Measurements from ENCODE around the gene DNAJB12. TPM values are rescaled to one million over a fixed set of nuclear protein-coding genes. Genes with fewer than 3 reads are reported as not detected.

DNAJB12 gene
- total and polyA plus RNA-seq, 10 of the 15 experiments (the other 5 are each of a cell fraction or from before 2014, with no cell fraction given), result 4.6 to 31.6 (median 18.8) TPM

DNA sequence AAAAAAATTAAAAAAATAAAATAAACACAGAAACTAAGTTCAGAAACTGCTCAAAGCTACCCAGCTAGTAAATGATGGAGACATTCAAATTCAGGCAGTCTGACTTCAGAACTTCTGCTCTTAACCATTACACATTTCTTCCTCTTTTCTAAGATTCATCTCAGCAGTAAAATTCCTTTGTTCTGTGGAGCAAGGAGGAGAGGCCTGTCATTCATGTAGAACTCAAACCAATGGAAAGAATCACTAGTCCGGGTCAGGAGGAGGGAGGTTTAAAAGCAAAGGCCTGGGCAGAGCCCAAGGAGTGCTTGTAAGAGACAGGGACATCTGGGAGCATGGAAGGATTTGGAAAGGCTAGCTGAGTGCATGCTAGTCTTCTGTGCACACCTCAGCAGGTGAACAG lies 37.9 kb upstream of the DNAJB12 start:
- Histone ChIP-seq H3K27ac (ENCODE audit: control insufficient read depth, insufficient read depth) (no peak overlapping the region), H4K20me1 (ENCODE audit: control insufficient read depth, insufficient read depth) (no peaks in the 10 kb centered on the region), H3K4me1 (ENCODE audit: control insufficient read depth, insufficient read depth, low read length) (no peaks in the 10 kb centered on the region), H3K27me3 (replicated peaks in 1 of 2; ENCODE audit: control insufficient read depth in 2 of 2, insufficient read depth in 2 of 2, low read length in 1 of 2) (no peaks in the 10 kb centered on the region), H3K9ac (ENCODE audit: control insufficient read depth, insufficient read depth, low read length) (no peak overlapping the region), H3K4me2 (ENCODE audit: control insufficient read depth, insufficient read depth) (no peak overlapping the region), H2AFZ (ENCODE audit: control insufficient read depth, low read depth, low read length) (no peak overlapping the region), H3K36me3 (ENCODE audit: control insufficient read depth in 2 of 2, insufficient read depth in 2 of 2, low read length in 1 of 2) (no peaks in the 10 kb centered on the region), H3K4me3 (no peak overlapping the region), H3K9me3 (replicated peaks; ENCODE audit: control insufficient read depth, insufficient read depth, low read length) (no peaks in the 10 kb centered on the region), H3K79me2 (ENCODE audit: control insufficient read depth, insufficient read depth, low read length) (no peaks in the 10 kb centered on the region)
- in situ Hi-C loops (cut with MboI), result no loop called here
- CTCF ChIA-PET, result no interaction called here
- TF ChIP-seq CBFB (IDR thresholded peaks at IDR 0.05; ENCODE audit: low read depth) (no peak), IRF4 (IDR thresholded peaks at IDR 0.05; ENCODE audit: low read depth, low read length) (no peak), BACH1 (IDR thresholded peaks at IDR 0.05; ENCODE audit: borderline replicate concordance) (no peak), NFIC (IDR thresholded peaks at IDR 0.05; ENCODE audit: low read depth, low read length) (no peak), FOS (IDR thresholded peaks at IDR 0.05; ENCODE audit: borderline replicate concordance, extremely low read depth, insufficient read length) (no peak), YBX1 (IDR thresholded peaks at IDR 0.05) (no peak), POLR2A (IDR thresholded peaks at IDR 0.05; ENCODE audit: low read depth, low read length) (no peak), HDAC2 (IDR thresholded peaks at IDR 0.05) (no peak), E4F1 (IDR thresholded peaks at IDR 0.05; ENCODE audit: borderline replicate concordance, partially characterized antibody) (no peak), TCF12 (IDR thresholded peaks at IDR 0.05; ENCODE audit: low read depth, low read length) (no peak), JUNB (IDR thresholded peaks at IDR 0.05) (no peak), CBX5 (IDR thresholded peaks at IDR 0.05; ENCODE audit: low read depth) (no peak), MYB (IDR thresholded peaks at IDR 0.05; ENCODE audit: borderline replicate concordance, low read depth, low read length) (no peak), HDGF (IDR thresholded peaks at IDR 0.05) (no peak), ZSCAN29 (IDR thresholded peaks at IDR 0.05) (no peak)
- TF ChIP-seq, protein P1, sequence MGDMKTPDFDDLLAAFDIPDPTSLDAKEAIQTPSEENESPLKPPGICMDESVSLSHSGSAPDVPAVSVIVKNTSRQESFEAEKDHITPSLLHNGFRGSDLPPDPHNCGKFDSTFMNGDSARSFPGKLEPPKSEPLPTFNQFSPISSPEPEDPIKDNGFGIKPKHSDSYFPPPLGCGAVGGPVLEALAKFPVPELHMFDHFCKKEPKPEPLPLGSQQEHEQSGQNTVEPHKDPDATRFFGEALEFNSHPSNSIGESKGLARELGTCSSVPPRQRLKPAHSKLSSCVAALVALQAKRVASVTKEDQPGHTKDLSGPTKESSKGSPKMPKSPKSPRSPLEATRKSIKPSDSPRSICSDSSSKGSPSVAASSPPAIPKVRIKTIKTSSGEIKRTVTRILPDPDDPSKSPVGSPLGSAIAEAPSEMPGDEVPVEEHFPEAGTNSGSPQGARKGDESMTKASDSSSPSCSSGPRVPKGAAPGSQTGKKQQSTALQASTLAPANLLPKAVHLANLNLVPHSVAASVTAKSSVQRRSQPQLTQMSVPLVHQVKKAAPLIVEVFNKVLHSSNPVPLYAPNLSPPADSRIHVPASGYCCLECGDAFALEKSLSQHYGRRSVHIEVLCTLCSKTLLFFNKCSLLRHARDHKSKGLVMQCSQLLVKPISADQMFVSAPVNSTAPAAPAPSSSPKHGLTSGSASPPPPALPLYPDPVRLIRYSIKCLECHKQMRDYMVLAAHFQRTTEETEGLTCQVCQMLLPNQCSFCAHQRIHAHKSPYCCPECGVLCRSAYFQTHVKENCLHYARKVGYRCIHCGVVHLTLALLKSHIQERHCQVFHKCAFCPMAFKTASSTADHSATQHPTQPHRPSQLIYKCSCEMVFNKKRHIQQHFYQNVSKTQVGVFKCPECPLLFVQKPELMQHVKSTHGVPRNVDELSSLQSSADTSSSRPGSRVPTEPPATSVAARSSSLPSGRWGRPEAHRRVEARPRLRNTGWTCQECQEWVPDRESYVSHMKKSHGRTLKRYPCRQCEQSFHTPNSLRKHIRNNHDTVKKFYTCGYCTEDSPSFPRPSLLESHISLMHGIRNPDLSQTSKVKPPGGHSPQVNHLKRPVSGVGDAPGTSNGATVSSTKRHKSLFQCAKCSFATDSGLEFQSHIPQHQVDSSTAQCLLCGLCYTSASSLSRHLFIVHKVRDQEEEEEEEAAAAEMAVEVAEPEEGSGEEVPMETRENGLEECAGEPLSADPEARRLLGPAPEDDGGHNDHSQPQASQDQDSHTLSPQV (IDR thresholded peaks at IDR 0.05), result no peak
- RAD21 ChIA-PET (ENCODE audit: unreplicated experiment), result no interaction called here
- DNase-seq (ENCODE audit: low read depth, low spot score) (no peak), ATAC-seq (no peak), FAIRE-seq (no peak)
- intact Hi-C loops (cut with micrococcal nuclease; ENCODE audit: unreplicated experiment), result no loop called here
- 35% methylated on average over 1 of the region's 1 CpG for WGBS (ENCODE audit: insufficient coverage, insufficient replicate concordance, low lambda C conversion rate, missing lambda C conversion rate)
- POLR2A ChIA-PET, result no interaction called here
- no TSS peak for BruUV-seq (replicated peaks)
- SMC1A ChIA-PET (ENCODE audit: uncharacterized antibody, unreplicated experiment), result no interaction called here

All from GM12878 (cell line).